MM.1S (cell line): ENCODE measurements around the gene CPSF3.

Experiments used
- DNase-seq: peaks from one replicate; pipeline ENCODE4 v3.0.0-alpha.2; 2015
- H2AFZ ChIP-seq: fragments of 300-600 bp; sonication (generic); 2 replicates; pipeline ENCODE4 v1.6.0; 2016; ENCODE audit warnings: antibody characterized with exemption, low read length
- H3F3A ChIP-seq: fragments of 300-600 bp; sonication (generic); 2 replicates; pipeline ENCODE4 v1.6.1; 2016; ENCODE audit warnings: mild to moderate bottlenecking, antibody characterized with exemption, low read length, moderate library complexity, mixed read lengths; ENCODE audit not compliant: insufficient read depth
- H3K27ac ChIP-seq: fragments of 300-600 bp; sonication (generic); 2 replicates; pipeline ENCODE4 v1.5.1; 2016; ENCODE audit warnings: mild to moderate bottlenecking, low read length
- H3K27me3 ChIP-seq: fragments of 300-600 bp; sonication (generic); replicated peaks from 2 replicates; pipeline ENCODE4 v1.6.0; 2016; ENCODE audit warnings: low read length; ENCODE audit not compliant: insufficient read depth
- H3K36me3 ChIP-seq: fragments of 300-600 bp; sonication (generic); replicated peaks from 2 replicates; pipeline ENCODE4 v1.6.1; 2016; ENCODE audit warnings: mild to moderate bottlenecking, low read length, mixed read lengths; ENCODE audit not compliant: insufficient read depth
- H3K4me1 ChIP-seq: fragments of 300-600 bp; sonication (generic); 2 replicates; pipeline ENCODE4 v1.6.1; 2016; ENCODE audit warnings: low read length, mixed read lengths
- H3K4me2 ChIP-seq: fragments of 300-600 bp; sonication (generic); 2 replicates; pipeline ENCODE4 v1.6.0; 2016; ENCODE audit warnings: low read depth, low read length
- H3K4me3 ChIP-seq: fragments of 300-600 bp; sonication (generic); 2 replicates; pipeline ENCODE4 v1.5.1; 2016; ENCODE audit warnings: low read length, mixed read lengths
- H3K79me2 ChIP-seq: fragments of 300-600 bp; sonication (generic); 2 replicates; pipeline ENCODE4 v1.6.1; 2016; ENCODE audit warnings: mixed run types, low read length, mixed read lengths
- H3K9ac ChIP-seq: fragments of 300-600 bp; sonication (generic); 2 replicates; pipeline ENCODE4 v1.6.1; 2016; ENCODE audit warnings: low read length, mixed read lengths
- H3K9me2 ChIP-seq: fragments of 300-600 bp; sonication (generic); replicated peaks from 2 replicates; pipeline ENCODE4 v1.6.1; 2016; ENCODE audit warnings: mild to moderate bottlenecking, low read length, mixed read lengths; ENCODE audit not compliant: insufficient read depth
- H3K9me3 ChIP-seq: fragments of 300-600 bp; sonication (generic); replicated peaks from 2 replicates; pipeline ENCODE4 v1.6.1; 2016; ENCODE audit warnings: mild to moderate bottlenecking, low read length, mixed read lengths; ENCODE audit not compliant: insufficient read depth
- H4K20me1 ChIP-seq: fragments of 300-600 bp; sonication (generic); 2 replicates; pipeline ENCODE4 v1.6.1; 2016; ENCODE audit warnings: mild to moderate bottlenecking, low read length, moderate library complexity, mixed read lengths; ENCODE audit not compliant: insufficient read depth
- CTCF ChIP-seq: fragments of 300-600 bp; sonication (generic); IDR thresholded peaks from 2 replicates; pipeline ENCODE4 v1.5.1; 2016; ENCODE audit warnings: antibody characterized with exemption, low read length, mixed read lengths
- EZH2 ChIP-seq: fragments of 300-600 bp; sonication (generic); optimal IDR thresholded peaks from 2 replicates; pipeline ENCODE3; 2017; ENCODE audit warnings: low read depth, mild to moderate bottlenecking, antibody characterized with exemption, low read length, mixed read lengths
- EZH2phosphoT487 ChIP-seq: fragments of 300-600 bp; sonication (generic); IDR thresholded peaks from 2 replicates; pipeline ENCODE4 v1.6.1; 2018; ENCODE audit warnings: antibody characterized with exemption, low read length

CPSF3 gene

GRCh38 chr2:9385841-9386240 is 37.6 kb upstream of the CPSF3 start:
- Histone ChIP-seq H3K4me2 (no peak overlapping the region), H4K20me1 (no peaks in the 10 kb centered on the region), H3K9me2 (no peaks in the 10 kb centered on the region), H2AFZ (no peak overlapping the region), H3K9ac (no peak overlapping the region), H3K4me3 (no peak overlapping the region), H3K9me3 (no peaks in the 10 kb centered on the region), H3K36me3 (no peaks in the 10 kb centered on the region; the same call in 1 of the 2 replicates), H3K27me3 (no peaks in the 10 kb centered on the region), H3K79me2 (no peaks in the 10 kb centered on the region), H3F3A (no peaks in the 10 kb centered on the region), H3K4me1 (no peaks in the 10 kb centered on the region), H3K27ac (no peak overlapping the region)
- no peak for TF ChIP-seq EZH2
- no peak for TF ChIP-seq EZH2phosphoT487
- no peak for TF ChIP-seq CTCF
- DNase-seq, result no peak

GRCh38 chr2:9388199-9388681 is 35.2 kb upstream of the CPSF3 start:
- Histone ChIP-seq H3F3A (no peaks in the 10 kb centered on the region), H3K36me3 (no peaks in the 10 kb centered on the region; the same call in 1 of the 2 replicates)

GRCh38 chr2:9388950-9389911 is 34.2 kb upstream of the CPSF3 start:
- Histone ChIP-seq H3K27ac (no peak overlapping the region), H3K4me2 (no peak overlapping the region), H3K9me2 (no peaks in the 10 kb centered on the region), H3K36me3 (no peaks in the 10 kb centered on the region; the same call in 1 of the 2 replicates), H4K20me1 (no peaks in the 10 kb centered on the region), H3K4me1 (no peaks in the 10 kb centered on the region), H3K79me2 (no peaks in the 10 kb centered on the region), H3F3A (no peaks in the 10 kb centered on the region), H3K9me3 (no peaks in the 10 kb centered on the region), H3K4me3 (no peak overlapping the region), H3K27me3 (no peaks in the 10 kb centered on the region), H3K9ac (no peak overlapping the region), H2AFZ (no peak overlapping the region)
- no peak for DNase-seq
- no peak for TF ChIP-seq EZH2

More at GRCh38 chr2:9388199-9388681, 35.2 kb upstream of the CPSF3 start:
- Histone ChIP-seq H3K4me1 (no peaks in the 10 kb centered on the region), H3K27me3 (no peaks in the 10 kb centered on the region), H4K20me1 (no peaks in the 10 kb centered on the region), H3K4me3 (no peak overlapping the region), H3K9ac (no peak overlapping the region), H3K9me3 (no peaks in the 10 kb centered on the region), H3K79me2 (no peaks in the 10 kb centered on the region), H3K4me2 (no peak overlapping the region), H3K9me2 (no peaks in the 10 kb centered on the region), H3K27ac (no peak overlapping the region), H2AFZ (no peak overlapping the region)
- no peak for DNase-seq
- no peak for TF ChIP-seq EZH2

- Histone ChIP-seq H2AFZ (no peak overlapping the region), H3K9me3 (no peaks in the 10 kb centered on the region), H3K9me2 (no peaks in the 10 kb centered on the region), H3K27me3 (no peaks in the 10 kb centered on the region), H3F3A (no peaks in the 10 kb centered on the region), H3K79me2 (no peaks in the 10 kb centered on the region), H3K36me3 (no peaks in the 10 kb centered on the region), H3K4me1 (no peaks in the 10 kb centered on the region), H3K4me3 (no peak overlapping the region), H3K4me2 (no peak overlapping the region), H3K9ac (no peak overlapping the region), H3K27ac (no peak overlapping the region), H4K20me1 (no peaks in the 10 kb centered on the region)
- no peak for TF ChIP-seq EZH2phosphoT487
- TF ChIP-seq EZH2, result no peak
- no peak for TF ChIP-seq CTCF
- DNase-seq, result no peak
Measured at GRCh38 chr2:9390151-9390850, 33.2 kb upstream of the CPSF3 start.
